ENCODE results near the gene GORASP1.
"Not testable (repeated sequence)": the region's sequence is repeated elsewhere in the genome, so short reads cannot be mapped to it uniquely, and the experiment has no call there.

DNA sequence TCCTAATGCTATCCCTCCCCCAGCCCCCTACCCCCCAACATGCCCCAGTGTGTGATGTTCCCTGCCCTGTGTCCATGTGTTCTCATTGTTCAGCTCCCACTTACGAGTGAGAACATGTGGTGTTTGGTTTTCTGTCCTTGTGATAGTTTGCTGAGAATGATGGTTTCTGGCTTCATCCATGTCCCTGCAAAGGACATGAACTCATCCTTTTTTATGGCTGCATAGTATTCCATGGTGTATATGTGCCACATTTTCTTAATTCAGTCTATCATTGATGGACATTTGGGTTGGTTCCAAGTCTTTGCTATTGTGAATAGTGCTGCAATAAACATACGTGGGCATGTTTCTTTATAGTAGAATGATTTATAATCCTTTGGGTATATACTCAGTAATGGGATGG lies 46.2 kb downstream of the GORASP1 start:
- not testable (repeated sequence) for TF ChIP-seq EZH2 (IDR thresholded peaks at IDR 0.05; ENCODE audit: borderline replicate concordance, insufficient read depth, low read length, poor library complexity, severe bottlenecking); POLR2AphosphoS5 (IDR thresholded peaks at IDR 0.05); MXI1 (conservative IDR thresholded peaks at IDR 0.05; ENCODE audit: poor library complexity, severe bottlenecking)
- TF ChIP-seq, protein P1, sequence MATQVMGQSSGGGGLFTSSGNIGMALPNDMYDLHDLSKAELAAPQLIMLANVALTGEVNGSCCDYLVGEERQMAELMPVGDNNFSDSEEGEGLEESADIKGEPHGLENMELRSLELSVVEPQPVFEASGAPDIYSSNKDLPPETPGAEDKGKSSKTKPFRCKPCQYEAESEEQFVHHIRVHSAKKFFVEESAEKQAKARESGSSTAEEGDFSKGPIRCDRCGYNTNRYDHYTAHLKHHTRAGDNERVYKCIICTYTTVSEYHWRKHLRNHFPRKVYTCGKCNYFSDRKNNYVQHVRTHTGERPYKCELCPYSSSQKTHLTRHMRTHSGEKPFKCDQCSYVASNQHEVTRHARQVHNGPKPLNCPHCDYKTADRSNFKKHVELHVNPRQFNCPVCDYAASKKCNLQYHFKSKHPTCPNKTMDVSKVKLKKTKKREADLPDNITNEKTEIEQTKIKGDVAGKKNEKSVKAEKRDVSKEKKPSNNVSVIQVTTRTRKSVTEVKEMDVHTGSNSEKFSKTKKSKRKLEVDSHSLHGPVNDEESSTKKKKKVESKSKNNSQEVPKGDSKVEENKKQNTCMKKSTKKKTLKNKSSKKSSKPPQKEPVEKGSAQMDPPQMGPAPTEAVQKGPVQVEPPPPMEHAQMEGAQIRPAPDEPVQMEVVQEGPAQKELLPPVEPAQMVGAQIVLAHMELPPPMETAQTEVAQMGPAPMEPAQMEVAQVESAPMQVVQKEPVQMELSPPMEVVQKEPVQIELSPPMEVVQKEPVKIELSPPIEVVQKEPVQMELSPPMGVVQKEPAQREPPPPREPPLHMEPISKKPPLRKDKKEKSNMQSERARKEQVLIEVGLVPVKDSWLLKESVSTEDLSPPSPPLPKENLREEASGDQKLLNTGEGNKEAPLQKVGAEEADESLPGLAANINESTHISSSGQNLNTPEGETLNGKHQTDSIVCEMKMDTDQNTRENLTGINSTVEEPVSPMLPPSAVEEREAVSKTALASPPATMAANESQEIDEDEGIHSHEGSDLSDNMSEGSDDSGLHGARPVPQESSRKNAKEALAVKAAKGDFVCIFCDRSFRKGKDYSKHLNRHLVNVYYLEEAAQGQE (IDR thresholded peaks at IDR 0.05; ENCODE audit: borderline replicate concordance), result not testable (repeated sequence)
- TF ChIP-seq, protein P2, sequence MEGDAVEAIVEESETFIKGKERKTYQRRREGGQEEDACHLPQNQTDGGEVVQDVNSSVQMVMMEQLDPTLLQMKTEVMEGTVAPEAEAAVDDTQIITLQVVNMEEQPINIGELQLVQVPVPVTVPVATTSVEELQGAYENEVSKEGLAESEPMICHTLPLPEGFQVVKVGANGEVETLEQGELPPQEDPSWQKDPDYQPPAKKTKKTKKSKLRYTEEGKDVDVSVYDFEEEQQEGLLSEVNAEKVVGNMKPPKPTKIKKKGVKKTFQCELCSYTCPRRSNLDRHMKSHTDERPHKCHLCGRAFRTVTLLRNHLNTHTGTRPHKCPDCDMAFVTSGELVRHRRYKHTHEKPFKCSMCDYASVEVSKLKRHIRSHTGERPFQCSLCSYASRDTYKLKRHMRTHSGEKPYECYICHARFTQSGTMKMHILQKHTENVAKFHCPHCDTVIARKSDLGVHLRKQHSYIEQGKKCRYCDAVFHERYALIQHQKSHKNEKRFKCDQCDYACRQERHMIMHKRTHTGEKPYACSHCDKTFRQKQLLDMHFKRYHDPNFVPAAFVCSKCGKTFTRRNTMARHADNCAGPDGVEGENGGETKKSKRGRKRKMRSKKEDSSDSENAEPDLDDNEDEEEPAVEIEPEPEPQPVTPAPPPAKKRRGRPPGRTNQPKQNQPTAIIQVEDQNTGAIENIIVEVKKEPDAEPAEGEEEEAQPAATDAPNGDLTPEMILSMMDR (IDR thresholded peaks at IDR 0.05; ENCODE audit: poor library complexity, severe bottlenecking), result not testable (repeated sequence)
